ENCODE data around the gene MACROD2.

GRCh38 chr20:16095226-16095625 lies 2099.9 kb downstream of the MACROD2 start:
- TF ChIP-seq EP300 (IDR thresholded peaks at IDR 0.05) (no peak), CTCF (IDR thresholded peaks at IDR 0.05) (no peak)

All from suprapubic skin (tissue), 3 donors.